Activated naive CD8-positive, alpha-beta T cell treated with anti-CD3 and anti-CD28 coated beads, Interleukin-2, amount 50 U/mL, for 24 hours (primary cell): ENCODE results near the gene DAND5.

Source experiments
- ATAC-seq: fragments of 150-1000 bp; cut with Tn5 transposase; one replicate; pipeline ENCODE4 v1.10.0; 2021
- DNase-seq: peaks from one replicate; pipeline ENCODE4 v3.0.0; 2021
- H3K27ac Mint-ChIP-seq: one replicate; pipeline ENCODE4 v1.8.0; 2021; ENCODE audit warnings: mild to moderate bottlenecking, mixed read lengths
- H3K27me3 Mint-ChIP-seq: one replicate; pipeline ENCODE4 v1.8.0; 2021; ENCODE audit warnings: mixed read lengths
- H3K36me3 Mint-ChIP-seq: one replicate; pipeline ENCODE4 v1.8.0; 2021; ENCODE audit warnings: low read depth, mixed read lengths
- H3K4me1 Mint-ChIP-seq: one replicate; pipeline ENCODE4 v1.8.0; 2021; ENCODE audit warnings: mixed read lengths
- H3K4me3 Mint-ChIP-seq: one replicate; pipeline ENCODE4 v1.8.0; 2021; ENCODE audit warnings: mild to moderate bottlenecking, moderate library complexity, mixed read lengths
- H3K9me3 Mint-ChIP-seq: one replicate; pipeline ENCODE4 v1.8.0; 2021; ENCODE audit warnings: mixed read lengths

Gene DAND5

GRCh38 chr19:13022111-13022858 lies 52.9 kb downstream of the DAND5 start:
- H3K9me3 Mint-ChIP-seq, result no peaks in the 10 kb centered on the region
- H3K36me3 Mint-ChIP-seq, result peaks cover 6% of the 10 kb centered on the region
- H3K27ac Mint-ChIP-seq, result peak overlapping the region; percentile 62
- peaks cover 25% of the 10 kb centered on the region for H3K4me1 Mint-ChIP-seq
- peak overlapping the region; percentile 66 for H3K4me3 Mint-ChIP-seq
- peak; percentile 20 for ATAC-seq
- H3K27me3 Mint-ChIP-seq, result peaks cover 44% of the 10 kb centered on the region
- no peak for DNase-seq

- H3K36me3 Mint-ChIP-seq, result peaks cover 6% of the 10 kb centered on the region
- ATAC-seq (peak; percentile 18), DNase-seq (no peak)
- no peak overlapping the region for H3K27ac Mint-ChIP-seq
- H3K9me3 Mint-ChIP-seq, result no peaks in the 10 kb centered on the region
- peaks cover 44% of the 10 kb centered on the region for H3K27me3 Mint-ChIP-seq
- H3K4me3 Mint-ChIP-seq, result peak overlapping the region; percentile 66
- peaks cover 25% of the 10 kb centered on the region for H3K4me1 Mint-ChIP-seq
Observed at GRCh38 chr19:13022859-13023636, 53.7 kb downstream of the DAND5 start.

GRCh38 chr19:13023656-13024055 lies 54.3 kb downstream of the DAND5 start:
- ATAC-seq, result no peak

More at GRCh38 chr19:13023656-13024055, 54.3 kb downstream of the DAND5 start:
- Mint-ChIP-seq H3K27me3 (peaks cover 41% of the 10 kb centered on the region), H3K4me3 (peak overlapping the region; percentile 66), H3K36me3 (peaks cover 6% of the 10 kb centered on the region), H3K27ac (no peak overlapping the region), H3K9me3 (no peaks in the 10 kb centered on the region), H3K4me1 (peaks cover 25% of the 10 kb centered on the region)
- no peak for DNase-seq
